Esophagus (tissue), 2 donors: ENCODE results near the gene AVP. TPM values are rescaled to one million over a fixed set of nuclear protein-coding genes. Genes with fewer than 3 reads are reported as not detected.
A peak's percentile ranks its signal among the peaks of the same experiment; 100 is the strongest.
"Not testable (repeated sequence)": the region's sequence is repeated elsewhere in the genome, so short reads cannot be mapped to it uniquely, and the experiment has no call there.

Experiments
- H3K27ac ChIP-seq, 2 donors: one replicate each; pipeline ENCODE4 v1.5.1; 2013; ENCODE audit warnings: low read depth in 2 of 2, mild to moderate bottlenecking in 2 of 2, inconsistent platforms in 1 of 2, low read length in 1 of 2, moderate library complexity in 1 of 2
- H3K27me3 ChIP-seq, 2 donors: one replicate each; pipeline ENCODE4 v1.6.1; 2013; ENCODE audit warnings: low read length in 2 of 2, control low read depth in 1 of 2, mild to moderate bottlenecking in 1 of 2; ENCODE audit not compliant: insufficient read depth in 2 of 2, control insufficient read depth in 1 of 2
- H3K36me3 ChIP-seq, 2 donors: one replicate each; pipeline ENCODE4 v1.6.1; 2013; ENCODE audit warnings: low read length in 1 of 2; ENCODE audit not compliant: control insufficient read depth in 2 of 2, insufficient read depth in 2 of 2
- H3K4me1 ChIP-seq, 2 donors: one replicate each; pipeline ENCODE4 v1.6.1; 2013; ENCODE audit warnings: low read length in 1 of 2; ENCODE audit not compliant: control insufficient read depth in 2 of 2, insufficient read depth in 2 of 2
- H3K4me3 ChIP-seq, 2 donors: one replicate each; pipeline ENCODE4 v1.5.1; 2013; ENCODE audit warnings: low read length in 2 of 2, mild to moderate bottlenecking in 2 of 2, low read depth in 1 of 2, moderate library complexity in 1 of 2
- H3K9me3 ChIP-seq, 2 donors: one replicate each; pipeline ENCODE4 v1.6.1; 2013; ENCODE audit warnings: mild to moderate bottlenecking in 2 of 2, low read depth in 1 of 2, low read length in 1 of 2, moderate library complexity in 1 of 2; ENCODE audit not compliant: control insufficient read depth in 2 of 2, insufficient read depth in 1 of 2
- WGBS, 2 donors: extraction: QIAGEN DNeasy Blood & Tissue Kit; methylation state at CpG; one replicate each; pipeline ENCODE4 v1.1.7; 2013; 5-methylcytosine and 5-hydroxymethylcytosine counted together
- polyA plus RNA-seq, 2 donors: library from polyadenylated mRNA; stranded (reverse); fragments of 200-250 nt; gene quantifications; one replicate each; pipeline ENCODE4 v1.2.3, GENCODE V29; 2013
- donor health status: healthy with polysubstance abuse.
- donor health status: Bipolar disorder and iron deficiency.

The AVP gene
- polyA plus RNA-seq, 2 donors = not detected

DNA sequence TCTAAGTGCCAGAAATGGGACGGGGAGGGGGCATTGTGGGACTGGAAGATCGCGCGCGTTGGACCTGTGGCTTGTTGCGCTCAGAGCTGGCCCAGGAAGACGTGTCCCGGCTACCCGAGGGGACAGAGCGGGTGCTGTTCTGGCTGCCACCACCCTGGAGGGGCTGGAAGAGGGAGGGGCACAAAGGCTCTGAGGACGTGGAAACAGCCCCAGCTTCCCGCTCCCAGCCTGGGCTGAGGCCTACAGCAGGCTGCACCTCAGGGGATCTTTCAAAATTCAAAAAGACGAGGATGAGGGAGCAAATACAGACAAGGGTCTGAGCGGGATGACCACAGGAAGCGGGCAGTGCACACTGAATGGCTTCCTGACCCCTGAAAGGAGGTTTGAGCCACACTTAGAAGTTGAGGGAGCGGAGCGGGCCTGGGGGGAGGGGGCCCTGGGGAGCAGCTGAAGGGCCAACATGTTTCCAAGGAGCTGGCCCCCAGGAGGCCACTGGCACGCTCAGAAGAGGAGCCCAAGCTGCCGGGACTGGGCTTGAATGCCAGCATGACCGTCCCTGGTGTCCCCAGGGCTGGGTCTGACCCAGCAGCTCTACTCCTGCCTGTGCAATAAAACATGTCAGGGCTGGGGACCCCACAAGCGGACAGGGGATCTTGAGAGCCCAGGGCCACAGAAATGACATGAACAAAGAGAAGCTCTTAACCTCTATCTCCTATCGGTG, 11.8 kb downstream of the AVP start:
- WGBS, 2 donors = 79 to 80% methylated on average over 22 of the region's 22 CpGs
- Histone ChIP-seq H3K4me3 (peak overlapping the region in 1 of 2 donors; percentile 45), H3K27me3 (no peaks in the 10 kb centered on the region), H3K4me1 (peaks cover 0 to 4% of the 10 kb centered on the region in 2 donors), H3K27ac (no peak overlapping the region), H3K36me3 (no peaks in the 10 kb centered on the region), H3K9me3 (no peaks in the 10 kb centered on the region)

DNA sequence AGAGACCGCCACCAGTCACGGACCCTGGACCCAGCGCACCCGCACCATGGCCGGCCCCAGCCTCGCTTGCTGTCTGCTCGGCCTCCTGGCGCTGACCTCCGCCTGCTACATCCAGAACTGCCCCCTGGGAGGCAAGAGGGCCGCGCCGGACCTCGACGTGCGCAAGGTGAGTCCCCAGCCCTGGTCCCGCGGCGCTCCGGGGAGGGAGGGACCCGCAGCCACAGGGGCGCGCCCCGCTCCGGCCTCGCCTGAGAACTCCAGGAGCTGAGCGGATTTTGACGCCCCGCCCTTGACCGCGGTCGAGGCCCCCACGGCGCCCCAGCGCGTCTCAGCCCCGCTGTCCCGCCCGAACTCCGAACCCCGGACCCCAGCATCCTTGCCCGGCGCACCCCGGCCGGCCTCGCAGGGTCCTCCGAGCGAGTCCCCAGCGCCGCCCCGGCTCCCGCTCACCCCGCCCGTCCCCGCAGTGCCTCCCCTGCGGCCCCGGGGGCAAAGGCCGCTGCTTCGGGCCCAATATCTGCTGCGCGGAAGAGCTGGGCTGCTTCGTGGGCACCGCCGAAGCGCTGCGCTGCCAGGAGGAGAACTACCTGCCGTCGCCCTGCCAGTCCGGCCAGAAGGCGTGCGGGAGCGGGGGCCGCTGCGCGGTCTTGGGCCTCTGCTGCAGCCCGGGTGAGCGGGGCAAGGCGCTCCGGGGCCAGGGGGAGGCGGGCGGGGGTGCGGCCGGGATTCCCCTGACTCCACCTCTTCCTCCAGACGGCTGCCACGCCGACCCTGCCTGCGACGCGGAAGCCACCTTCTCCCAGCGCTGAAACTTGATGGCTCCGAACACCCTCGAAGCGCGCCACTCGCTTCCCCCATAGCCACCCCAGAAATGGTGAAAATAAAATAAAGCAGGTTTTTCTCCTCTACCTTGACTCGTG, 12.7 kb downstream of the AVP start, which contains the start of gene OXT:
TSS of gene OXT (plus strand) at position 11 of the 920 bp plus-strand sequence. CDS start at position 47, 36 bp downstream.
- peak within 1 kb of the TSS; percentile 34 to 45 for H3K4me3 ChIP-seq
- peaks cover 0 to 4% of the 10 kb centered on the region in 2 donors for H3K4me1 ChIP-seq
- no peak within 1 kb of the TSS for H3K27ac ChIP-seq
- no peaks in the 10 kb centered on the region for H3K36me3 ChIP-seq
- H3K9me3 ChIP-seq = no peaks in the 10 kb centered on the region
- no peaks in the 10 kb centered on the region for H3K27me3 ChIP-seq
- WGBS, 2 donors = 11 to 13% methylated on average over 58 to 95 of the region's 95 CpGs

DNA sequence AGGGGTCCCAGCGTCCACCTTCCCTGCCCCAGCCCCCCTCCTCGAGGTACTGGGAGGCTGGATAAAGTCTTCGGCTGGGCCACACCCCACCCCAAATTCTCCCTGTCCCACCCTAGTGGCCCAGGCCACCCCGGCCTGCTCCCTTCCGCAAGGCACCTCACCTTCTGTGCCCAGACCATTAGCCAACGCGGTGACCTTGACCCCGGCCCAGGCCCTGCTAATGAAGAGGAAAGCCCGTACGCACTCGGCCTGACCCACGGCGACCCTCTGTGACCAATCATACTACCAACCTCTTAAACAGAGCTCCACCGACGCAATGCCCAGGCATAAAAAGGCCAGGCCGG, 13.3 kb downstream of the AVP start:
- H3K4me1 ChIP-seq = peaks cover 0 to 4% of the 10 kb centered on the region in 2 donors
- H3K4me3 ChIP-seq = peak overlapping the region in 1 of 2 donors; percentile 34
- no peaks in the 10 kb centered on the region for H3K9me3 ChIP-seq
- no peaks in the 10 kb centered on the region for H3K27me3 ChIP-seq
- no peaks in the 10 kb centered on the region for H3K36me3 ChIP-seq
- WGBS, 2 donors = 86 to 87% methylated on average over 15 to 16 of the region's 16 CpGs
- H3K27ac ChIP-seq = no peak overlapping the region

DNA sequence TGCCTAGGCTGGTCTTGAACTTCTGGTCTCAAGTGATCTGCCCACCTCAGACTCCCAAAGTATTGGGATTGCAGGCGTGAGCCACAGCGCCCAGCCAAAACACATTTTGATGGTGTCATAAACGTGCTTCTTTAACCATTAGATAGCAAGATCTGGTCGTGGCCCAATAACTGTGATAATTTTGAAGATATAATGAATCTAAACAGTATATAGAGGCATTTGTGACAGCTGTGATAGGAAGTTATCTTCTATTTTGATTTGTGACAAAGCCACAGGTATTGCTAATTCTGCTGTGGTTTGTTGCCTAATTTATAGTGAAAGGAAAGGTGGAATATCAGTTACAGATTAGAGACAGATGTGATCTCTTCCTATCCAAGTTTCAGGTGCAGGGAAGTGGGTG, 13.8 kb downstream of the AVP start:
- Histone ChIP-seq H3K27me3 (no peaks in the 10 kb centered on the region), H3K4me1 (peaks cover 0 to 4% of the 10 kb centered on the region in 2 donors), H3K36me3 (no peaks in the 10 kb centered on the region), H3K4me3 (no peak overlapping the region), H3K9me3 (no peaks in the 10 kb centered on the region), H3K27ac (no peak overlapping the region)
- WGBS, 2 donors = 85 to 89% methylated on average over 4 of the region's 4 CpGs

DNA sequence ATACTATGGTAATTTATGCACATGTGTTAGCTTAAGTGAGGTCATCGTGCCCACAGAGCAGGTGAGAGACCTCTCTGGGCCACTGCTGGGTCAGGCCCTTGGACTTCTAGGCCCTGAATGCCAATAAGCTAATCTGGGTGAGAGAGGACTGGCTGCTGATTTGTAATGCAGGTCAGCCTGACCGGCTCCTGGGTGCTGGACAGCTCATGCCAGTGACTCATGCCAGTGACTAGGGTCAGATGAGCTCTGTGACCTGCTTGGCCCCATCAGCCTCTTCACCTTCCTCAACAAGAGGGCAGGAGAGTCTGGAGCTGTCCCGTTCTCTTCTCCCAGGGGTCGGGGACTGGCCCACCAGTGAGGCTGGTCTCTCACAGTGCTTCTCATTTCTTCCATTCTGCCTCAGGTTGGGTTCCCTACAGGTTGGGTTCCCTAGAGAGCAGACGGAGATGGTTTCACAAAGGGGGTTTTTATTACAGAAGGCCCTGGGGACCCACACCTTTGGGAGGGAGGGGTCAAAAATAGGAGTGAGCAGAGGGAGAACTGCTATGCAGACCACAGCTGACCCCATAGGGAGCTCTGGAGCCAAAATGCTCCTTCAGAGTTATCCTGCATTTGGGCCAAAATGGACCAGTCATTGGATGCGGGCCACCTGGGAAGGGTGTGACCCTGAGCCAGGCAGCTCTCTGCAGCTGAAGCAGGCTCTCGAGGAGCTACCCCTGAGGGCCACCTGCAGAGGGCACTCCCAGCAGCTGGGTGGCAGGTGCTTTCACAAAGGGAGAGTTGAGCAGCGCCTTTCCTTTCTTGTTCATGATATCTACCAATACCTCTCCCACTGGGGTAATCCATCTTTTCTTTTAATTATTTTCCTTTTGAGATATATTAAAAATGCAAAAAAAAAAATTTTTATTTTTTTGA, 15.3 kb downstream of the AVP start:
- Histone ChIP-seq H3K36me3 (no peaks in the 10 kb centered on the region), H3K27ac (no peak overlapping the region), H3K4me1 (peaks cover 0 to 4% of the 10 kb centered on the region in 2 donors), H3K9me3 (no peaks in the 10 kb centered on the region), H3K27me3 (no peaks in the 10 kb centered on the region), H3K4me3 (no peak overlapping the region)
- 82% methylated on average over 8 of the region's 8 CpGs for WGBS, 2 donors

GRCh38 chr20:3068075-3068474, 16.4 kb downstream of the AVP start:
- Histone ChIP-seq H3K36me3 (no peaks in the 10 kb centered on the region), H3K4me3 (no peak overlapping the region), H3K9me3 (no peaks in the 10 kb centered on the region), H3K27ac (no peak overlapping the region), H3K4me1 (peaks cover 0 to 4% of the 10 kb centered on the region in 2 donors), H3K27me3 (no peaks in the 10 kb centered on the region)
- WGBS, 2 donors = 56 to 70% methylated on average over 8 of the region's 8 CpGs

DNA sequence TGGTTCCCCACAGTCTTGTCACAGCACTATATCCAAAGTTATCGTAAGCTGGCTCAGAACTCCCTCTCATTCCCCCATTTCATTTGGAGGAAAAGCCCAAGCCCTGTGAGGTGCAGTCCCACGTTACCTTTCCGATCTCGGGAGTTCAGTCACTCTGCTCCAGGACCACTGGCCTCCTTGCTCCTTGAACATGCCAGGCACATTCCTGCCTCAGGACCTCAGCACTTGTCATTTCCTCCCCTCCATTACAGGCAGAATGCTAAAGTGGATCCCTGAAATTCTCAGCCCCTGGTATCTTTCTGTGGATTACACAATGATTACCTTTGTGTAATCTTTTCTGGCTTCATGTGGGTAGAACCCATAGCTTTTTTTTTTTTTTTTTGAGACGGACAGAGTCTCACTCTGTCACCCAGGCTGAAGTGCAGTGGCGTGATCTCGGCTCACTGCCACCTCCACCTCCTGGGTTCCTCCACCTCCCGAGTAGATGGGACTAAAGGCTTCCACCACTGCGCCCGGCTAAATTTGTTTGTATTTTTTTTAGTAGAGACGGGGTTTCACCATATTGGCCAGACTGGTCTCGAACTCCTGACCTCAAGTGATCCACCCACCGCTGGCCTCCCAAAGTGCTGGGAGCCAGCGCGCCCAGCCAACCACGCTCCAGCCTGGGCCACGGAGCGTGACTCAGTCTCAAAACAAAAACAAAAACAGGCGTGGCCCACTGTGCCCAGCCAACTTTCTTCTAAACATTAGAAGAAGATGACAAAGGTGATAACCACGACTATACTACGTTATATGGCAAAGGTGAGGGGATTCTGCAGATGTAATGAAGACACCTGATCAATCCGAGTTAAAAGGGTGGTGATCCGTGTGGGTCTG, 17.1 kb downstream of the AVP start:
- H3K36me3 ChIP-seq = no peaks in the 10 kb centered on the region
- H3K27me3 ChIP-seq = no peaks in the 10 kb centered on the region
- peaks cover 0 to 4% of the 10 kb centered on the region in 2 donors for H3K4me1 ChIP-seq
- WGBS, 2 donors = 77 to 84% methylated on average over 23 of the region's 23 CpGs
- H3K4me3 ChIP-seq = no peak overlapping the region
- no peaks in the 10 kb centered on the region for H3K9me3 ChIP-seq
- H3K27ac ChIP-seq = no peak overlapping the region

DNA sequence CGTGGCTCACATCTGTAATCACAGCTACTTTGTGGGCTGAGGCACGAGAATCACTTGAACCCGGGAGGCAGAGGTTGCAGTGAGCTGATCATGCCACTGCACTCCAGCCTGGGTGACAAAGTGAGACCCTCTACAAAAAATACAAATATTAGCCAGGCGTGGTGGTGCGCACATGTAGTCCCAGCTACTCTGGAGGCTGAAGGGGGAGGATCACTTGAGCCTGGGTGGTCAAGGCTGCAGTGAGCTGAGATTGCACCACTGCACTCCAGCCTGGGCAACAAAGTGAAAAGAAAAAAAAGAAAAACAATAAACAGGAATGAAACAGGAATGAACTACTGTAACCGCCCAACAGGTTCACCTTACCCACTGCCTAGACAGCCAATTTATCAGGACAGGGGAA, 20.4 kb downstream of the AVP start:
- not testable (repeated sequence) for H3K27me3 ChIP-seq, H3K9me3 ChIP-seq

More for the DNA sequence above, 20.4 kb downstream of the AVP start:
- not testable (repeated sequence) for H3K27ac ChIP-seq, H3K4me1 ChIP-seq, H3K4me3 ChIP-seq, H3K36me3 ChIP-seq
- 76 to 83% methylated on average over 6 of the region's 6 CpGs for WGBS, 2 donors
